HG03565 (cell line): ENCODE data around the gene RHBDD2.
"Not testable (repeated sequence)": the region's sequence is repeated elsewhere in the genome, so short reads cannot be mapped to it uniquely, and the experiment has no call there.

Experiments used
- ATAC-seq: cut with Tn5 transposase; IDR thresholded peaks from one replicate; pipeline ENCODE4 v1.9.1; 2021; ENCODE audit warnings: mild to moderate bottlenecking, moderate library complexity; ENCODE audit not compliant: unreplicated experiment

Gene RHBDD2

GRCh38 chr7:75866114-75866488 lies 12.7 kb upstream of the RHBDD2 start:
- no peak for ATAC-seq

DNA sequence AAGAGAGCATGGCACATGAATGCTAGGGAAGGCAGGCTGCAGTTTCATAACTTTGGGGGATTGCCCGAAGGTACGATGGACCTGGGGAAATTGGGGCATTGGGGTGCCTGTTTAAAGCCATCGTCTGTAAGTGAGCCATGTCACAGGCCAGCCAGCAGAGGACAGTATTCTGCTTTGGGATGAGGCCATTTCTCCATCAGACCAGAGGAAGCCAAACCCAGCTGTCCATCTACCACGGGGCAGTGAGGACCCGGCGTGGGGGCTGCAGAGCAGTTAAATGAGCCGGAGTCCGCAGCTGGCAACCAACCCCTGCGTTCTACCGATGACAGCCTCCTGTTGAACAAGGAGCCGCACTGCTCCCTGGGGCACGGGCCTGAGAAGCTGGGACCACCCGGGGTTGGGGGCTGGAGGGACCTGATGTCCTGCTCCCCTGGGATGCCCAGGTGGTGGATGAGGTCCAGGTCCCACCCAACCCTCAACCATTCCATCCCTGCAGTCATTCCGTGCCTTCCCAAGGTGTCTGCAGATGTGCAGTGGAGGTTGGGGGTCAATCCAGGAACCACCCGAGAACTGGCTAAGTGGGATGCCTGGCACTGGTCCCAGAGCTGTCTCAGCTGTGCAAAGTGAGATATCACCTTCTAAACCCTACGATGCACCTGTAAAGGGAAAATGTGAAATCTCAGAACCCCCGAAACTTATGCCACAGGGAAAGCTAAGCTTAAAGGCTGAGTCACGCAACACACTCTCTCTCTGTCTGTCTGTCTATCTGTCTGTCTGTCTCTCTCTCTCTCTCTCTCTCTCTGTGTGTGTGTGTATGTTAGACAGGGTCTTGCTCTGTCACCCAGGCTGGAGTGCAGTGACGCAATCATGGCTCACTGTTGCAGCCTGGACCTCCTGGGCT lies 12.1 kb upstream of the RHBDD2 start:
- ATAC-seq, result no peak

GRCh38 chr7:75867390-75867717 lies 11.5 kb upstream of the RHBDD2 start:
- ATAC-seq, result no peak

GRCh38 chr7:75868153-75868552 lies 10.7 kb upstream of the RHBDD2 start:
- no peak for ATAC-seq

DNA sequence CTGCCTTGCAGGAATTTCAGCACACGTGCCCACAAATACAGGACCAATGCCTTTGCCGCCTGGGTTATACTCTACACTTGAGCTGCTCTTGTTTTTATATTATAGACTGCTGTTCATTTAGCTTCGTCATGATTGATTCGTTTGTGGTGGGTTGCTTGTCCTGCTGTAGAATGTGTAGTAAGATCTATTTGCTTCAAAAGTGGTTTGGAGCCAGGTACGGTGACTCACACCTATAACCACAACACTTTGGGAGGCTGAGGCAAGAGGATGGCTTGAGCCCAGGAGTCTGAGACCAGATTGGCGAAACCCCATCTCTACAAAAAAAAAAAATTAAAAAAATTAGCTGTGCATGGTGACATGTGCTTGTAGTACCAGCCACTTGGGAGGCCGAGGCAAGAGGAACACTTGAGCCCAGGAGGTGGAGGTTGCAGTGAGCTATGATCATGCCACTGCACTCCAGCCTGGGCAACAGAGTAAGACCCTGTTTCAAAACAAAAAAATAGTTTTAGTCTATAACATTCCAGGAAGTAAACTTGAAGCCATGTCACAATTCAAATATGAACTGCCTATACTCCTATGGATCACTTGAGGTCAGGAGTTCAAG lies 9.0 kb upstream of the RHBDD2 start:
- ATAC-seq, result no peak

DNA sequence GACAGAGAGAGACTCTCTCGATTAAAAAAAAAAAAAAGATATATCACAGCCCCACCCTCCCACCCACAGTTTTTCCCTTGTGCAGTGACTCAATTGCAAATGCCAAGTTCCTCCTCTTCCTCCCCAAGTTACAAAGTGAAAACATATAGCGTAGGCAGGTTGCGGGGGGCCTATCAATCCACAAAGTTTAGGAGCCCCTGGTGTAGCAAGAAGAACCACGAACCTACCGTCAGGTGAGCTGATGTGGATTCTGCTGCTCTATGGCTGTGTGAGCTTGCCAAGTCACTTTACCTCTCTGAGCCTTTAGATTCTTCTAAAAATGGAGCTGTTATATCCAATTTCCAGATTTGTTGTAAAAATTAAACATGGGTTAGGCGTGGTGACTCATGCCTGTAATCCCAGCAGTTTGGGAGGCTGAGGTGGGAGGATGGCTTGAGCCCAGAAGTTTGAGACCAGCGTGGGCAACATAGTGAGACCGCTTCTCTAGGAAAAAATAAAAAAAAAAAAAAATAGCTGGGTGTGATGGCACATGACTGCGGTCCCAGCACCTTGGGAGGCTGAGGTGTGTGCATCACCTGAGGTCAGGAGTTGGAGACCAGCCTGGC lies 8.2 kb upstream of the RHBDD2 start:
- ATAC-seq, result no peak

DNA sequence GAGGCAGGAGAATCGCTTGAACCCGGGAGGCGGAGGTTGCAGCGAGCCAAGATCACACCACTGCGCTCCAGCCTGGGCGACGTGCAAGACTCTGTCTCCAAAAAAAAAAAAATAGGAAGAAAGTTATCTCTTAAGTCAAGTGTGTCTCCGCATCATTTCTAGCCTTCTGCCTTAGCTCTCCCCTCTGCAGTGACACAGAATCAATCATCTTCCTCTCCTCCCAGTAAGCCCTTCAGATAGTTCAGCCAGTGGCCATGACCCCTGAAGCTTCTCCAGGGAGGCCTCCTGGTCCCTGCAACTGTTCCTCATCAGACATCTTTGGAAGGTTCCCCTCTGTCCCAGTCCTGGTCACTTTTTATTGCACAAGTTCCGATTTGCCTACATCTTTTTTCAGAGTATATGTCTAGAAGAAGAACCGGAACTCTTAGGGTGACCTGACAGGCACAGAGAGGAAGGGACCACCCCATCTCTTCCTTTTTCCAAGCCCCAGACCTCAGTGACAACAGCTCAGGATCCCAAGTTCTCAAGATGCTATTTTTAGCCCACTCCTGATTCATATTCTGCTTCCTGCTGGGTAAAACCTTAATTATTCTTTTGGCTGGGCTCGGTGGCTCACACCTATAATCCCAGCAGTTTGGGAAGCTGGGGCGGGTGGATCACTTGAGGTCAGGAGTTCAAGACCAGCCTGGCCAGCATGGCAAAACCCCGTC lies 6.6 kb upstream of the RHBDD2 start:
- ATAC-seq, result no peak

- not testable (repeated sequence) for ATAC-seq
Observed at GRCh38 chr7:75874180-75874579, 4.7 kb upstream of the RHBDD2 start.

- no peak for ATAC-seq
Observed at GRCh38 chr7:75875113-75876080, 3.4 kb upstream of the RHBDD2 start.

- ATAC-seq, result no peak
Observed at GRCh38 chr7:75876126-75876881, 2.5 kb upstream of the RHBDD2 start.

- ATAC-seq, result peak; percentile 27
Observed at GRCh38 chr7:75878312-75878768, 494 bp upstream of the RHBDD2 start.

DNA sequence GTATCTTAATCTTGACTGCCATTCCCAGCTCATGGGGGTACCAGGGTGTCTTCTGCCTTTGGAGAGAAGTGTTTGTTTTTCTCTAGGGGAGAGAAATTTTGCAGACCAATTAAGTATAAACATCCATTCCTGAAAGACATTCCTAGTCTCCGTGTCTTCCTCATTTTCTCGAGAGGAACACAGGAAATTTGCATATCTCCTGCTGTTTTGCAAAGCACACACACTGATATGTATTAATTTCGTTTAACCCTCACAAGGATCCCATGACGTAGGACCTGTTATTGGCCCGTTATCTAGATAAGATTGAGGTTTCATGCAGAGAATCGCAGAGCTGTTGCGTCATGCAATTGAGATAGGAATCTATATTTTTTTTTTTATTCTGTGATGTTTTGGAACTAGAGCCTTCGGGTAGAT lies 944 bp downstream of the RHBDD2 start:
- ATAC-seq, result no peak

- no peak for ATAC-seq
Observed at GRCh38 chr7:75880242-75880641, 1.4 kb downstream of the RHBDD2 start.

GRCh38 chr7:75881436-75882095 lies 2.7 kb downstream of the RHBDD2 start:
- no peak for ATAC-seq

DNA sequence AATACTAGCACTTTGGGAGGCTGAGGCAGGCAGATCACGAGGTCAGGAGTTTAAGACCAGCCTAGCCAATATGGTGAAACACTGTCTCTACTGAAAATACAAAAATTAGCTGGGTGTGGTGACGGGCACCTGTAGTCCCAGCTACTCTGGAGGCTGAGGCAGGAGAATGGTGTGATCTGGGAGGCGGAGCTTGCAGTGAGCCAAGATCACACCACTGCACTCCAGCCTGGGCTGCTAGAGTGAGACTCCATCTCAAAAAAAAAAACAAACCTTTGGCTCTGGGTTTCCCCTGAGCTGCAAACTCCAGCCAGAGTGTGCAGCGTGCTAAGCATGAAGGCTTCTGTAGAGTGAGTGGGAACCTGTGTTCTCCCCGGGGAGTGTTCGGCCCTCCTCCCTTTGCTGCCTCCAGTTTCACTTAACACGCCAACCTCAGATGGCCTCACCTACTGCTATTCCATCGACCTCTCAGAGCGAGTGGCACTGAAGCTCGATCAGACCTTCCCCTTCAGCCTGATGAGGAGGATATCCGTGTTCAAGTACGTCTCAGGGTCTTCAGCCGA lies 4.5 kb downstream of the RHBDD2 start:
- ATAC-seq, result not testable (repeated sequence)

DNA sequence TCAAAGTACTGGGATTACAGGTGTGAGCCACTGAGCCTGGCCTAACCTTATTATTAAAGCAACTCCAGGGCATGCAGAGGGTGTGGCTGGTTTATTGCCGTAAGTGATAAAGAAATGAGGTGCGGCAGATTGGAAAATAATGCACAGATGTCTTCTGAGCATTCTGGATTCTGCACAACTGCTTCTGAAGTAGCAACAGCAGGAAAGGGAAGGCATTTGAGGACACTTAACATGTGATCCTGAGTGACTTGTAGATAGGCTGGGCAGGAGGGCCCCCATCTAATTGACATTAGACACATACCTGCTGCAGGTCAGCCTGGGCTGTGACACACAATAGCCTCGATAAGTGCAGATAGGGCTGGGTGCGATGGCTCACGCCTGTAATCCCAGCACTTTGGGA lies 5.6 kb downstream of the RHBDD2 start:
- no peak for ATAC-seq

GRCh38 chr7:75885036-75885435 lies 6.2 kb downstream of the RHBDD2 start:
- ATAC-seq, result no peak

- no peak for ATAC-seq
Observed at GRCh38 chr7:75887669-75888369, 9.0 kb downstream of the RHBDD2 start.
